ENCODE measurements around the gene TMEM121B.
"Not testable (repeated sequence)": the region's sequence is repeated elsewhere in the genome, so short reads cannot be mapped to it uniquely, and the experiment has no call there.

Gene TMEM121B

DNA sequence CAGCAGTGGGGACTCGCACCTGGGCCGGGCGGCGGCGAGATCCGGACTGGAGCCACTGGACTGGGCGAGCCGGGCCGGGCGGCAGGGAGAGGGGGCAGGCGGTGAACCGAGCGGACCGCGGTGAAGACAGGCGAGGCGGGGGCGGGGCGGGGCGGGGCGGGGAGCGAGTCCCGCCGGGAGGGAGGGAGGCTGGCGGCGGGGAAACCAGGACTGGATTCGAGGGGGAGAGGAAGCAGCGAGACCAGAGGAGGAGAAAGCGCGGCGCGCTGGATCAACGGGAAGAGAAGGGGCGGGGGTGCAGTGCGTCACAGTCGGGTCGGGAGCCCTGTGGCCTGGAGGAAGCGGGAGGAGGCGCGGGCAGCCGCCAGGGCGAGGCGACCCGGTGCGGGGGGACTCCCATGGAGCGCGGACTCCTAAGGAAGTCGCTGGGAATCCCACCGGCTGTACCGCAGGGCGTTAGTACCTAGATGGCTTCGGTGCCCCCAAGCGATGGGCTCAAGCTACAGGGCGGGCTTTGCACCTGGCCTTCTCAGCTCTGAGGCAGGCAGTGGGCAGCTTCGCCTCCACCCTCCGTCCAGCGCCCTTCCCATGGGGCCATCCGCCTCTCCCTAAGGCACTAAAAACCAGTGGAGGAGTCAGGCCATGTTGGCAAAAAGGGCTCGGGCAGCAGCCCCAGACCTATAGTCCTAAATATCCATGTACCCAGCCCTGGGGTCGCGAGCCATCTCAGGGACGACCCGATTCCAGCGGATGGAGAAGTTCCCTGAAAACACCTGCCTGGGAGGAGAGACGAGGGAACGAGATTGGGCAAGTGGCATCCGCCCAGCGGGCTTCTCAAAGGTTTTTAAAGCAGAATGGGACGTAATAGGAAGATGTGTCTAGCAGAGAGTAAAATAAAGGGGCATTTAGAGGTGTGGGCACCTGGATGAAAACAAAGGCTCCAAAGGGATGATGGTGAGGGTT, at the start of gene TMEM121B:
TSS of gene TMEM121B (minus strand) at position 128 of the 963 bp plus-strand sequence. CDS start 233 bp downstream, outside the sequence.
- DNase-seq = no peak

DNA sequence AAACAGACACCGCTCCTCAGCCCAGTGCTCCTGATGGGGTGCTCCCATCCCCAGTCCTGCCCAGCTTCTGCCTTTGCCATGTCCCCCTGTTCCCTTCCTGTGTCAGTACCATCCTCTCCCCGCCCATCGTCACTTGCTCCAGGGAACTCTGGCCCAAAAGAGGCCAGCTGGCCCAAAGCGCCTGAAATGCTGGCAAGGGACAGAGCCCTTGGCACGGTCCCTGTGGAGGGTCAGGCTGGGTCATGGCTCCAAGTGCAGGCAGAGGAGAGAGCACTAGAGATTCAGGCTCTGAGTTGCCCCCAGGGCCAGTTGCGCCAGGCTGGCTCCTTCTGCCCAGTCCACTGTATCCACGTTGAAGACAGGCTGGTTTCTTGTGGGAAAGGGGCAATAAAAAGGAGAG, 46.3 kb upstream of the TMEM121B start:
- DNase-seq = no peak

DNA sequence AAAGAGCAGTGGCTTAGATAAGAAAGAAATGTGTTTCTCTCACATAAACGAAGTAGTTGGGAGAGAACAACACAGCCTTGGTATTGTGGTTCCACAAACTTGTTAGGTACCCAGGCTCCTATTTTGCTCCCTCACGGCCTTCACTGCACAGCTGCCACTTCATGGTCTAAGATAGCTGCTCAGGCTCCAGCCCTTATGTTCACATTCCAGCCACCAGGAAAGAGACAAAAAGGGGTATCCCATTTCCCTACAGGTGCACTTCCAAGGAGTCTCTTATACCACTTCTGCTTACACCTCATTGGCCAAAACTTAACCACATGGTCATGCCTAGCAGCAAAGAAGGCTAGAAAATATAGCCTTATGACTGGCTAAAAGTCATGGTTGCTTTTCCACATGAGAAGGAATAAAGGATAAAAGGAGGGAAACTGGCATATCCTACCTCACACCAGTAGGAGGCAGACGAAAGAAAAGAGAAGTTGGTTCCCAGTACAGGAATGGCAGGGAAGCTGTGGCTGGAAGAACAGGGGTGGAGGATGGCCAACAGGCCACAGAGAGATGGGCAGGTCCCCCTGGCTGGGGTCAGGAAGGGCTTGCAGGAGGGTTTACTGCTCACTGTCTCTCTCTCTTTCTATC, 43.3 kb upstream of the TMEM121B start:
- no peak for DNase-seq

DNA sequence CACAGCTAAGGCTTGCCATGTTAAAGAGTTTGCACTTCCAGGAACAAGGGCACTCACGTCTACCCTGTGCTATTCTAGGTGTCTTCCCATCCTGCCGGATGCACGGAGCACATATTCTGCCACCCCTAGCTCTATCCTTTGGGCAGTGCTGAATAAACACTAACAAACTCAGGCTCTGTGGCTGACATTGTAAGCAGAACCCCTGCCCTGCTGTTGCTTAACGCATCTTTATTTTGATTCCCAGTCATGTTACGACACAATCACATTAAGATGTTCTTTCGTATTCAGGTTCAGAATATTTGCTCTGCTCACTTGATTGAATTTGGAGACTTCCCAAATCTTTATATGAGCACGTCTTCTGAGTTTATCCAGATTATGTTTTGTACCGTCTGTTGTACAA, 41.6 kb upstream of the TMEM121B start:
- DNase-seq = no peak

DNA sequence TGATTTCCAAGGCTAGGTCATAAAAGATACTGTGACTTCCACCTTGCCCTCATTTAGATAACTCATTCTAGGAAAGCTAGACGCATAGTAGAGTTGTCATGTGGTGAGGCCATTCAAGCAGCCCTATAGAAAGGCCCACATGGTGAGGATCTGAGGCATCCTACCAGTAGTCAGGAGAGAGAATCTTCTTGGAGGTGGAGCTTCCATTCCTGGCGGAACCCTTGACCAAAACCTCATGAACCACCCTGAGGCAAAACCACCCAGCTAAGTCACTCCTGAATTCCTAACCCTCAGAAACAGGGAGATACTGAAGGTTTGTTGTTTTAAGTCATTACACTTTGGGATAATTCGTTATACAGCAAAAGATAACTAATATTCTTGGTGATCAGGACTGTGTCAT, 40.8 kb upstream of the TMEM121B start:
- no peak for DNase-seq

DNA sequence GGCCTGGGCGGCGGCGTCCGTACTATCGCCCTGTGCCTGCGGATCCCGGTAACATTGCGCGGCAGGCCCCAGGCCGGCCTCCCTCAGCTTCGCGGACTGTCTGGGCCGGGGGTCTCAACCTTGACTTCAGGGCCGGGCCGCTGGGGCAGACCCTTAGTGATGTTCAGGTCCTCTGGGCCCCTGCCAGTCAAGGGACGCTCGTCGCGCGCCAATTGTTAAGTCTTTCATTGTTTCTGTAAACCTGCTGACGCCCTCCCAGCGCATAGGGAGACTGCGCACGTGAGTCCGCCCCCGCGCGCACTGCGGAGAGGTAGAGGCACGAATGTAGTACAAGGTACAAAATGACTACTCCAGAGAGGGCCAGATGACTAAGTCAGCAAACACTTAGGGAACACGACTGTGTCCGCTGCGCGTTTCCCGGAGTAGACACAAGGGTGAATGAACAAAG, 38.4 kb upstream of the TMEM121B start:
- no peak for DNase-seq

DNA sequence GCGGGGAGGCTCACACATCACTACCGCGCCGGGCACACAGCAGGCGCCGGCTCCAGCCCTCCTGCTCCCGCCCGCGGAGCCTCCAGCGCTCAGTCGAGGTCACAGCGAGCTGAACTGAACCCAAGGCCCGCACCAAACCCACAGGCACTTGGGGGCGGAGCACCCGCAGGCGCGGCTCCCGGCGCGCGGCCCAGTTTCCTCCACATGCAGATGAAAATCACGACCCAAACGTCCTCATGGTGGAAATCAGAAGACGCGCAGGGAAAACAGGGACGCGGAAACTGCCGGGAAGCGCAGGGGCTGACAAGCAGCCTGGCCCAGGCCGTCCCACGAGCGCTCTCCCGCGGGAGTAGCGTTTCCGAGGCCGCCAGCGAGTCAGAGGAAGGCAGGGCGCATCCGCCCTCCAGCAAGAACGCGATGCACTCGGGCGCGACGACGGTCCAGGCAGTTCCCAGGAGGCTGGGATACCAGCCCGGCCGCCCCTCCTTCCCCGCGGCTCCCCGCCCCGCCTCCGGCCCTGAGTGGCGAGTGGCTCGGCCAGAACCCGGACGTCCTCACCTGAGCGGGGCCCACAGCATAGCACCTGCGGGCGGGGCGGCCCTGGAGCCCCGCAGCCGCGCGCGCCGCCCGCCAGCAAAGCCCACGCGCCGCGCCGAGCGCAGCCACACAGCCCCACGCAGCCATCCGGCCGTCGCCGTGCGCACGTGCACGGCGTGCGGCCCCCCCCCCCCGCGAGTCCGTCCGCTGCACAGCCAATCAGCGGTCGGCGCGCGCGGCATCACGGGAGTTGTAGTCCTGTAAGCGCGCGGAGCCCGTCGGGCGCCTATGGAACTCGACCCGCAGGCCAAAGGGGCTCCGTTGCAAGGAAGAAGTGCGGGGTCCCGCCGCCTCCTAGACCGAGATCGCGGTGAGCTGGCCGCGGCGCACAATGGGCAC, 37.7 kb upstream of the TMEM121B start, which contains the start of gene HDHD5:
TSS of gene HDHD5 (minus strand) at position 710 of the 936 bp plus-strand sequence. CDS start at position 684, 26 bp downstream.
- peak; percentile 84 for DNase-seq

DNA sequence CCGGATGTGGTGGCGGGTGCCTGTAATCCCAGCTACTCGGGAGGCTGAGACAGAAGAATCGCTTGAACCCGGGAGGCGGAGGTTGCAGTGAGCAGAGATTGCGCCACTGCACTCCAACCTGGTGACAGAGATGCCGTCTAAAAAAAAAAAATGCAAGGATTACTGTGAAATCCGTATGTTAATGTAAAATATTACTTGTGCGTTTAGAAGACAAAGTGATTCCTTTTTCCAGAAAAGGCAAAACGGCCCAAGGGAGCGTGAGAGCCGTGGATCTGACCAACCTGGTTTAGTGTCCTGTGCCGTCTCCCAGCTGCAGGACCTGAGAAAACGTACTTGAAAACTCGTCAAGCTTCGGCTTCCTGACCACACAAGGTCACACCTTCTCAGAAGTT, 37.0 kb upstream of the TMEM121B start:
- no peak for DNase-seq

DNA sequence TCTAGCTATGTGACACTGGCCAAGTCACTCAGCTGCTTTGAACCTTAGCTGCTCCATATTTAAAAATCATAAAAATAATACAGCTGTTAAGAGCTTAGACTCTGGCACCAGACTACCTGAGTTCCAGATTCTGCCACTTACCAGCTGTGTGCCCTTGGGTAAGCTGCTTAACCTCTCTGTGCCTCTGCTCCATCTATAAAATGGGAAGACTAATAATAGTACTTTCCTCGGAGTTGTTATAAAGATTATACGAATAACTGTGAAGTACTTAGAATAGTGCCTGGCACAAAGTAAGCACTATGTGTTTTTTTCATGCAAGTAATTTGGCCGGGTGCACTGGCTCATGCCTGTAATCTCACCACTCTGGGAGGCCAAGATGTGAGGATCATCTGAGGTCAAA, 36.6 kb upstream of the TMEM121B start:
- DNase-seq = no peak

DNA sequence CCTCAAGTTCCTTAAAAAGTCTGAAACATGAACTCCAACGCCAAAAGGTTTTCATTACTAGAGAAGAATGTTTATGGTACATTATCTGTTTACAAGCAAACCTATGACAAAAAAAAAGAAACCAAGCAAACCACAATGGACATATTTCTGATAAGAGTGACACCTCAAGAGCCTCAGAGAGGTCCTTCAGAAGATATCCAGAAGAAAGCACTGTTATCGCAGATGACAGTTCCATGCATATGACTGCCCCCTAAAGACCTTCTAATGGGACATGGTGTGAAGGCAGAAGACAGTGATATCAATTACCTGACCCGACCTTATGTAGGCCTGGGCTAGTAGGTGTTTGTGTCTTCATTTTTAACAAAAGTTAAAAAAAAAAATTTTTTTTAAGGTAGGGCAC, 34.8 kb upstream of the TMEM121B start:
- DNase-seq = no peak

DNA sequence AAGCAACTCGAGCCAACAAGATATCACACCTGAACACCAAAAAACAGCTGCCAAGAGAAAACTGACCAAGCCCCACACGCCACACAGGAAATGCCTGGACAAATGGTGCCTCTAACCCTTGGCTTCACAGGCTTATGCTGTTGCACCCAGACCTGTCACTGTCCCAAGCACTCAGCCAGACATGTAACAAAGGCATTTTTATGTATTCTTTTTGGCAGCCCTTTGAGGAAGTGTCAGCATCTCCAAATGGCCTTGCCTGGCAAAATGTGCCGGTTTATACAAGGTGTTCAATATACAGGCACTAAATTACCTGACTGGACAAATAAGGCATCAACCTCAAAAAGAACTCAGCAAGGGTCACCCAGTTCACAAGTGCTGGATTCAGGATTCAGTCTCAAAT, 31.8 kb upstream of the TMEM121B start:
- no peak for DNase-seq

DNA sequence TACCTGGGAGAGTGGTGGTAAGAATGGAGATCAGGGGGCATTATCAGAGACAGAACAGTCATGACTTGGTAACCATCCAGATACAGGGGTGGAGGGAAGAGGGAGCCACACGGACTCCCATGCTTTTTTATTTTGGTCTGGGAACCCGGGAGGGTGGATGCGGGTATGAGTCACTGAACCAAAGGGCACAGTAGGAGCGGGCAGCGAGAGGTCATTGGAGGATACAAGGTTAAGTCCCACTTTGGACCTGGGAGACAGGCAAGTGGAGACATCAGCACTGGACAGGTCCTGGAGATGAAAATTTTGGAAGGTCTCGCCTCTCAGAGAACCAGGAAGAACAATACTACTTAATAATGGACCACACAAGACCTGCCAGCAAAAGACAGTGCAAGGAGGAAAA, 31.2 kb upstream of the TMEM121B start:
- DNase-seq = no peak

DNA sequence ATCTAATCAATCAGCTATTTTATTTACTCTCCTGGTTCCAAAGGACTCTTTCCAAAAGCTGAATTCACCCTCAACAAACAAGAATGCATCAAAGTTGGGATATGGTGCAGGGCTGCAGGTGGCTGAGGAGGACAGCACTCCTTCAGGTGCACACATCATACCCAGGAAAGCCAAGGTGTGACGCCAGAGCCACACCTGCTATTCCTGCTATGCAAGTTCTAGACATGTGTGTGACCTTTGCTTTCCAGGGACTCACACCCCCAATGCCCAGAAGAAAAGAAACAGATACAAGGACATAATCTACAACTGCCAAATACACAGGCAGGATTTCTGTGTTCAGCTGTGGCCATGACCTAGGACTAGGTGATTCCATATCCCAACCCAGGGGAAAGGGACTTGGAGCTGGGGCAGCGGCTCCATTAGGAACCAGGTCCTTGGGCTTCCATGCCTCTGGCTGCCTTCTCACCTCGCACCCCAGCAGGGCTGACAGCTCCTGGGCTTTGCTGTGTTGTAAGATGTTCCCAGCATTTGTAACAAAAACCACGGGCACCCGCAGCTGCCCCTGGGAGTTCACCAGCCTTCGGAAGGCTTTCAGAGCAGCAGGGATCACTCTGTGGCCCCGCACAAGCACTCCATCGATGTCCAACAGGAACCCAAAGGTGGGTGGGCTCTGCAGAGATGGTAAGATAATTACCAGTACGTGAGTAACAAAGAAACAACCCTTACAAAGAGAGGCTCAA, 28.1 kb upstream of the TMEM121B start:
- no peak for DNase-seq

DNA sequence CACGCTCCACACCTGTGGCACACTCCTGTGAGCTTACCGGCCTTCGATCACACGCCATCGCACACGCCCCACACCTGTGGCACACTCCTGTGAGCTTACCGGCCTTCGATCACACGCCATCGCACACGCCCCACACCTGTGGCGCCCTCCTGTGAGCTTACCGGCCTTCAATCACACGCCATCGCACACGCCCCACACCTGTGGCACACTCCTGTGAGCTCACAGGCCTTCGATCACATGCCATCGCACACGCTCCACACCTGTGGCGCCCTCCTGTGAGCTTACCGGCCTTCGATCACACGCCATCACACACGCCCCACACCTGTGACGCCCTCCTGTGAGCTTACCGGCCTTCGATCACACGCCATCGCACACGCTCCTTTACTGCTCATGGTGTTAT, 26.3 kb upstream of the TMEM121B start:
- not testable (repeated sequence) for DNase-seq

DNA sequence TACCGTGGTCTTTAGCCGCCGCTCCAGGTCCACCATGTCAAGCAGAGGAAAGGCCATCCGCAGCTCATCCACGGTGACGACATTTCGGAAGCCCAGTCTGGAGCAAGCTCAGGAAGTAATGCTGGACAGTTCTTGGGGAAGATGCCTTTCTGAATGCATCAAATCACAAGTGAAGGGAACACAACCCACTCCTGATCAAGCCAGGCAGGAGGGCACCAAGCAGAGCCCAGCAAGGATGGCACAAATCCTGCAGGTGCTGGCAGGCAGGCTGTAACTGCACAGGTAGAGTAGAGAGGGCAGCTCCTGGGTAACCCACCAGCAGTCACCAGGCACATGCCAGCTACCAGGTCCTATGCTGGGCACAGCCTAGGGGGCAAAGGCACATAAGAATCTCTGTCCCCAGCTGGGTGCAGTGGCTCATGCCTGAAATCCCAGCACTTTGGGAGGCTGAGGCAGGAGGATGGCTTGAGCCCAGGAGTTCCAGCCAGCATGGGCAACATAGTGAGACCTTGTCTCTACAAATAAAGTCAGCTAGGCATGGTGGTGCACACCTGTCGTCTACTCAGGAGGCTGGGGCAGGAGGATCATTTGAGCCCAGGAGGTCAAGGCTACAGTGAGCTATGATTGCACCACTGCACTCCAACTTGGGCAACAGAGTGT, 24.0 kb upstream of the TMEM121B start:
- no peak for DNase-seq

DNA sequence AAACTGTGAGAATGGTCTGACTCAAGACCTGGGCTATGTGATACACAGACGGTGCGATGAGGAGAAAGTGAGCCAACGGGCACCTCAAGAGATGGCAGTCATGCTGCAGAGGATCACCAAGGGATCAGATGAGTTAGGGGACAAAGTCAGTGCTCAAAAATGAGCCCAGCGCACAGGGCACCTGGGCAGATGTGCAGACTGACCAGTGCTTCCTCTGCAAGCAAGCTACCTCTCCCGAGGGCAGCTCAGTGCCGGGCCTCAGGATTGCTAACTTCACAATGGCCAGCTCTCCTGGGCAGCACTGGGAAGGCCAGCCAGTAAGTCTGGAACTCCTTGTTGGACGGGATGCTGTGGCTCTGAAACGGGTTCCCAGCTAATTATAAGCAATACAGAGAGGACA, 22.7 kb upstream of the TMEM121B start:
- DNase-seq = no peak

DNA sequence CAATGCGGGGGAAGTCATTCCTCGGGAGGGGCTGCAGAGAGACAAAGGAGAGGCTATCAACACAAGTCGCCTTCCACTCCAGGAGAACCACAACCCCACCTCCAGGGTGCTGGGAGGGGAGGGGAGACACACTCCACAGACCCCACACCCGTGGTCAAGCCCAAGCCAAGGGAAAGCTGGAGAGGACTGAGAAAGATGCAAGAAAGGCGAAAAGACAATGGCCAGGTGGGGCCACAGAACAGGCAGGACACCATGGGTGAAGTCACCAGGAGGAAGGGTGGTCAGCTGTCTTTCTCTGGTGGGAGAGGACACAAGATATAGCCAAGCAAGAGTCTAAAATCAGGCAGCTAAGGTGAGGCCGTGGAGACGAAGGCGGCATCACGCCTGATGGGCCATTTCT, 21.9 kb upstream of the TMEM121B start:
- DNase-seq = no peak

DNA sequence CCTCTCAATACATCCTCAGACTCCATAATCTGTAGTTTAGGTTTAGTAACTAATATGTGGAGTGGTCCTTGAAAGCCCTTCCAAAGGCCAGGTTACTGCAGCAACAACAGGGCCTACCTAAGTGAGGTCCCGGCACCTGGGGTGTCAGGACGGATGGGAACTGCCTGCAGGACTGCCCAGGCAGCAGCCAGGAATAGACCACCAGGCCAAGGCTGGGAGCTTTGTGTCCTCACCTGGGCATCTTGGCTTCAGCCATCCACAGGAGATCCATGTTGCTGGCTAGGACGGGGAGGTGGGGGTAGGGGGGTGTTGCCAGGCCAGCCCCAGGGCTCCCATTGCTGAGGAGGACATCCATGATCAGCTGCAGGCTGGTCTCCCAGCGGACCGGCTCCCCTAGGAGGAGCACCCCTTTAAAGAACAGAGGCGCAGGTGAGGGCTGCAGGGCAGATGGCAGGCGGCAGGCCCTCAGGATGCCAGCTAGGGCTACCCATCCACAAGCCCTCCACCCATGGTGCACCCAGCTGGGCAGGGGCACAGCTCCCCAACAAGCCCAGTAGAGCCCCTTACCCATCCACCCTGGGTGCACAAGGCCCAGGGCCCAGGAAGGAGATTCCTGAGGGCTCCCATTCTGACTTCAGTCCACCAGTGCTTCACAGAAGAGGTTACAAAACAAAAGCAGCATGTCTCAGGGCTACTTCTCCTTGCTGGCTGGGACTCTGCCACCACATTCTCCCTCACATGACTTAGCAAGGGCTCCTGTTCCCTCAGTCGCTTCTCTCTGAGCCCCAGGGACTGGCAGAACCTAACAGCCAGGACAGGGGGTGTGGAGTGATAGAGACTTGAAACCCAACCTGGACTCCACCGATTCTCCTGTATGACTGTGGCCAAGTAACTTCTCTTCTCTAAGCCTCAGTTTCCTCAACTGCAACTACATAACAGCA, 19.9 kb upstream of the TMEM121B start:
- no peak for DNase-seq

DNA sequence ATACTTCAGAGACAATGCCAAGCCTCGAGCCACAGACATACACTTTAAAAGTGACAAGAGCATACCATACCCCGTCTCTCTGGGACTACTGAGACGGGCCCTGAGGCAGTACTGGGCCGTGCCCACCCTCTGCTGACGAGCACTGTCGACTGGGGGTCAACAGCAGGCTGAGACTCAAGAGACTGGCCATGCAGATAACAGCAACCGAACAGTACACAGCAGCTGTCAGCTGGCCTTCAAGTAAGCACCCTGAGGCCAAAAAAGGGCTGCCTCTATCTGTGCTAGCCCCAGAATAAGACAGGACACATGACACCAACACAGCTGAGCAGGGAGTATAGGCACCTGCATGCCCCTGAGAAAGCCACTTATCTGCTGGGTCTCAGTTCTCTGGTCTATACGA, 18.9 kb upstream of the TMEM121B start:
- no peak for DNase-seq

DNA sequence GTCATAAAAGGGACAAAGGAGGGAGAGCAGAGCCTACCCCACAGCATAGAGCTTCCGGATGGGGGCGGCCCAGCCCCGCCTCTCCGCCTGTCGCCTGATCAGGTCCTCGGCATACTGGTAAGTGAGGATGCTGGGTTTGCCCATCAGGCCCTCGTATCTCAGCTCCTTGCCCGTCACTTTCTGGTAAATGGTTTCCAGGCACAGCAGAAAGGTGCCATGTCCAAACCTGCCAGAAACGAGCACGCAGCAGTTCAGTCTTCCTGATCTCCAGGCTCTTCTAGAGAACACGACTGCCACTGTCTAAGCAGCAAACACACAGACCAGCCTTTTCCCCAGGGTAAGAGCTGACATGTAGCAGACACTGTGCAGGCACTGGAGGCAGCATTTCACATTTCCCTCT, 17.4 kb upstream of the TMEM121B start:
- no peak for DNase-seq

Data from activated effector memory CD4-positive, alpha-beta T cell treated with Interleukin-2 at 50 U/mL for 16 hours (primary cell).